Activated CD8-positive, alpha-beta memory T cell treated with anti-CD3 and anti-CD28 coated beads, Interleukin-2, amount 50 U/mL, for 24 hours (primary cell): ENCODE measurements around the gene LONP1.
A peak's percentile ranks its signal among the peaks of the same experiment; 100 is the strongest.
"Not testable (repeated sequence)": the region's sequence is repeated elsewhere in the genome, so short reads cannot be mapped to it uniquely, and the experiment has no call there.

ENCODE experiments used
- DNase-seq: peaks from one replicate; pipeline ENCODE4 v3.0.0-alpha.2; 2020; ENCODE audit errors: extremely low read depth

LONP1 gene

GRCh38 chr19:5719961-5720790 is at the start of gene LONP1, which contains the start of gene CATSPERD:
Gene LONP1, minus strand, starts transcription at chr19:5720146. Its CDS starts 14 bp downstream, at chr19:5720132.
Gene CATSPERD, plus strand, starts transcription at chr19:5720637. Its CDS starts 101 bp downstream, at chr19:5720738.
- DNase-seq = peak; percentile 94

GRCh38 chr19:5767949-5768348 is 48.0 kb upstream of the LONP1 start:
- DNase-seq = no peak

- DNase-seq = no peak
These were observed 45.3 kb upstream of the LONP1 start for GRCh38 chr19:5765220-5765619.

- DNase-seq = no peak
These were observed 42.8 kb upstream of the LONP1 start for GRCh38 chr19:5762608-5763217.

- DNase-seq = no peak
These were observed 33.8 kb upstream of the LONP1 start for GRCh38 chr19:5753743-5754142.

GRCh38 chr19:5751709-5752108 is 31.8 kb upstream of the LONP1 start:
- DNase-seq = no peak

GRCh38 chr19:5749505-5749904 is 29.6 kb upstream of the LONP1 start:
- DNase-seq = no peak

GRCh38 chr19:5748920-5749319 is 29.0 kb upstream of the LONP1 start:
- DNase-seq = not testable (repeated sequence)

- not testable (repeated sequence) for DNase-seq
These were observed 25.1 kb upstream of the LONP1 start for GRCh38 chr19:5744999-5745398.

- no peak for DNase-seq
These were observed 23.7 kb upstream of the LONP1 start for GRCh38 chr19:5743630-5744029.

- no peak for DNase-seq
These were observed 22.1 kb upstream of the LONP1 start for GRCh38 chr19:5742051-5742450.

- DNase-seq = no peak
These were observed 18.5 kb upstream of the LONP1 start for GRCh38 chr19:5738423-5738822.

GRCh38 chr19:5733172-5733571 is 13.2 kb upstream of the LONP1 start:
- DNase-seq = not testable (repeated sequence)

- DNase-seq = no peak
These were observed 7.6 kb upstream of the LONP1 start for GRCh38 chr19:5727453-5728050.

GRCh38 chr19:5719274-5719960 is 529 bp downstream of the LONP1 start:
- DNase-seq = no peak

GRCh38 chr19:5718579-5719273 is 1.2 kb downstream of the LONP1 start:
- peak; percentile 21 for DNase-seq

GRCh38 chr19:5718037-5718578 is 1.8 kb downstream of the LONP1 start:
- DNase-seq = no peak

GRCh38 chr19:5717215-5717935 is 2.6 kb downstream of the LONP1 start:
- DNase-seq = no peak

GRCh38 chr19:5714816-5715215 is 5.1 kb downstream of the LONP1 start:
- DNase-seq = no peak

- DNase-seq = no peak
These were observed 6.7 kb downstream of the LONP1 start for GRCh38 chr19:5713228-5713627.
